BJ (cell line): ENCODE data around the gene PRKCA. TPM values are rescaled to one million over a fixed set of nuclear protein-coding genes. Genes with fewer than 3 reads are reported as not detected.

ENCODE experiments used
- CTCF ChIA-PET: fragments of 350-600 bp; formaldehyde crosslinking; extraction: SDS; loops from one replicate; lab custom pipeline; 2021; ENCODE audit warnings: antibody characterized with exemption, inconsistent platforms; lab: Yijun Ruan, JAX
- POLR2A ChIA-PET: fragments of 300-600 bp; sonication (Branson Sonifier 250); formaldehyde crosslinking; extraction: SDS; loops from one replicate; lab custom pipeline; 2021; ENCODE audit warnings: antibody characterized with exemption; lab: Charles Lee
- DNase-seq: peaks from one replicate; pipeline ENCODE4 v3.0.0-alpha.2; 2011; ENCODE audit warnings: low read depth
- H3K27me3 ChIP-seq: 2 replicates; pipeline ENCODE4 v1.6.0; 2011; ENCODE audit warnings: low read length; ENCODE audit not compliant: control insufficient read depth, insufficient read depth
- H3K36me3 ChIP-seq: 2 replicates; pipeline ENCODE4 v1.5.1; 2011; ENCODE audit warnings: low read length; ENCODE audit not compliant: control insufficient read depth, insufficient read depth
- H3K4me3 ChIP-seq: 2 replicates; pipeline ENCODE4 v1.5.1; 2011; ENCODE audit warnings: low read depth, mild to moderate bottlenecking, control low read depth, low read length
- polyA plus RNA-seq: library from polyadenylated mRNA; depleted of rRNA; stranded (reverse); fragments of >200 nt; gene quantifications from 2 replicates; pipeline ENCODE4 v1.2.3, GENCODE V29; 2011
- TF ChIP-seq, protein P1 (sequence below): IDR thresholded peaks from 2 replicates; pipeline ENCODE4 v1.5.1; 2011; ENCODE audit warnings: low read depth, mild to moderate bottlenecking, control low read depth, inconsistent platforms, low read length, moderate library complexity; ENCODE audit not compliant: insufficient read depth

PRKCA gene
- polyA plus RNA-seq, 1 experiment = 38.7 TPM

DNA sequence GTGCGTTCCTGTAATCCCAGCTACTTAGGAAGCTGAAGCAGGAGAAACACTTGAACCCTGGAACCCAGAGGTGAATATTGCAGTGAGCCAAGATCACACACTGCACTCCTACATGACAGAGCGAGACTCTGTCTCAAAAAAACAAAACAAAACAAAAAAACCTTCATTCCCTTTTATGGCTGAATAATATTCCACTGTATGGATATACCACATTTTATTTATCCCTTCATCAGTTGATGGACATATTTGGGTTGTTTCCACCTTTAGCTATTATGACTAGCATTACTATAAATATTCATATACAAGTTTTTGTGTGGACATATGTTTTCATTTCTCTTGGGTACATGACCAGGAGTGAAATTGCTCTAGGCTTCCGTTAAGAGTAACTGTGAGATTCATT is 30.9 kb upstream of the PRKCA start:
- CTCF ChIA-PET = interaction anchor here (1.0 kb wide), 1 partner anchor 16 kb away, joined by 4 read pairs; no protein-coding TSS in a partner anchor
- TF ChIP-seq, protein P1, sequence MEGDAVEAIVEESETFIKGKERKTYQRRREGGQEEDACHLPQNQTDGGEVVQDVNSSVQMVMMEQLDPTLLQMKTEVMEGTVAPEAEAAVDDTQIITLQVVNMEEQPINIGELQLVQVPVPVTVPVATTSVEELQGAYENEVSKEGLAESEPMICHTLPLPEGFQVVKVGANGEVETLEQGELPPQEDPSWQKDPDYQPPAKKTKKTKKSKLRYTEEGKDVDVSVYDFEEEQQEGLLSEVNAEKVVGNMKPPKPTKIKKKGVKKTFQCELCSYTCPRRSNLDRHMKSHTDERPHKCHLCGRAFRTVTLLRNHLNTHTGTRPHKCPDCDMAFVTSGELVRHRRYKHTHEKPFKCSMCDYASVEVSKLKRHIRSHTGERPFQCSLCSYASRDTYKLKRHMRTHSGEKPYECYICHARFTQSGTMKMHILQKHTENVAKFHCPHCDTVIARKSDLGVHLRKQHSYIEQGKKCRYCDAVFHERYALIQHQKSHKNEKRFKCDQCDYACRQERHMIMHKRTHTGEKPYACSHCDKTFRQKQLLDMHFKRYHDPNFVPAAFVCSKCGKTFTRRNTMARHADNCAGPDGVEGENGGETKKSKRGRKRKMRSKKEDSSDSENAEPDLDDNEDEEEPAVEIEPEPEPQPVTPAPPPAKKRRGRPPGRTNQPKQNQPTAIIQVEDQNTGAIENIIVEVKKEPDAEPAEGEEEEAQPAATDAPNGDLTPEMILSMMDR = no peak
- POLR2A ChIA-PET = no interaction called here
- no peaks in the 10 kb centered on the region for H3K36me3 ChIP-seq
- no peaks in the 10 kb centered on the region for H3K27me3 ChIP-seq
- H3K4me3 ChIP-seq = no peak overlapping the region
- DNase-seq = no peak

DNA sequence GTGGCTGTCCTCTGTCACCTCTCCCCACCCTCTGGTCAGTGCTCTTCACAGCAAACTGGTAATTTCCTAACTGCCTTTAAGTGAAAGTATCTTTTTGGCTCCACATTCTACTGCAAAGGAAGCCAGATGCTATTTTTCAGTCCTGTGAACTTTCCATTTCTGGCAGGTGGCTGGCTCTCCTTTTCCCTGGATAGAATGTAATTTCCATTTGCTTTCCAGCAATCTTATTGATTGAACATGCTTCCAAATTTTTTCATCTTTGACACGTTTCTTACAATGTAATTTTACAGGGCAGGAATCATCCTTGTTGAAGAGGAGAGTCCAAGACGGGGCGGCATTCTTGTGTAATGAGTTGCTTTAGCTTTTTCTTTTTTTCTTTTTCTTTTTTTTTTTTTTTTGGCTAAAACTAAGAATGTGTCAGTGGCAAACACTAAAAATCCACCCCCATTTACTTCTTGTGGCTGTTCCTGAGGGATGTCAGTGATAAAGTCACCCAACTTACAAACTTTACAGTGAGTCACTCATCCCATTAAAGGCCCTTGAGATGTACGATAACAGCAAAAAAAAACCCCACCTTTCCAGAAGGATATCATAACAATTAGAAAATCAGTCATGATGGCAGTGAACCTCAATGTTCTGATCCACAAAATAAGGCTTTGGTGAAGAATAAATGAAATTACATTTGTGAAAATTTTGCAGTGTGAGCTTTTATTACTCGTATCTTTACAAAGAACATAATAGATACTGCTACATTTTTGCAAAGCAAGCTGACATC is 29.4 kb upstream of the PRKCA start:
- CTCF ChIA-PET = interaction anchor here (1.3 kb wide), 1 partner anchor 28 kb away, joined by 3 read pairs; no protein-coding TSS in a partner anchor
- no peaks in the 10 kb centered on the region for H3K36me3 ChIP-seq
- POLR2A ChIA-PET = interaction anchor here (0.7 kb wide), 1 partner anchor 95 kb away, joined by 7 read pairs; no protein-coding TSS in a partner anchor
- peak; percentile 70 for DNase-seq
- H3K4me3 ChIP-seq = no peak overlapping the region
- no peaks in the 10 kb centered on the region for H3K27me3 ChIP-seq
- TF ChIP-seq, protein P1 = no peak

DNA sequence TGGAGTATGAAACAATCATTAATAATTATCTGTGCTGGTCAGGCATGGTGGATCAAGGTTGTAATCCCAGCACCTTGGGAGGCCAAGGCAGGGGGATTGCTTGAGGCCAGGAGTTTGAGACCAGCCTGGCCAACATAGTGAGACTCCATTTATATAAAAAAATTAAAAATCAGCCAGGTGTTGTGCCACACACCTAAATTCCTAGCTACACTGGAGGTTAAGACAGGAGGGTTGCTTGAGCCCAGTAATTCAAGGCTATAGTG is 28.9 kb upstream of the PRKCA start:
- CTCF ChIA-PET = interaction anchor here (1.3 kb wide), 1 partner anchor 28 kb away, joined by 3 read pairs; no protein-coding TSS in a partner anchor
- POLR2A ChIA-PET = no interaction called here
- H3K4me3 ChIP-seq = no peak overlapping the region
- H3K36me3 ChIP-seq = no peaks in the 10 kb centered on the region
- no peaks in the 10 kb centered on the region for H3K27me3 ChIP-seq
- DNase-seq = no peak
- TF ChIP-seq, protein P1 = no peak

DNA sequence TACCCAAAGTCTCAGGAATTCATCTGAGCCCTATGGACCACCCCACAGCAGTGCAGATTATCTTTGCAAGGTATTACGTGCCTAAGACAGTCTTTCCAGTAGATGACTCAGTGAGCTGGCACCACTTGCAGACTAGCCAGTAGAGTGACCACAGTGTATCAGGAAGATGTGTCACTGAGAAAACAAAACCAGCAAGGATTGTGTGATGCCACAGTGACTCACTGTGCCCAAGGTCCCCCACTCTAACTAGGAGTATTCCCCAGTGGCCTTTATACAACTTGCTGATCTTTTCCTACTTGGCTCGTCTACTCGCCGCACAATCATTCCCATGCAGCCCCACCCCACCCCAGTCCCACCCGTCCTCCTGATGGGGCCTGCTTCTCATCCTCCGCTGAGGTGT is 26.8 kb upstream of the PRKCA start:
- TF ChIP-seq, protein P1 = no peak
- H3K27me3 ChIP-seq = no peaks in the 10 kb centered on the region
- H3K36me3 ChIP-seq = no peaks in the 10 kb centered on the region
- DNase-seq = peak; percentile 79
- POLR2A ChIA-PET = no interaction called here
- CTCF ChIA-PET = interaction anchor here (1.1 to 1.8 kb wide), 2 partner anchors 11 to 20 kb away, joined by 3 to 4 read pairs; no protein-coding TSS in a partner anchor
- H3K4me3 ChIP-seq = no peak overlapping the region

DNA sequence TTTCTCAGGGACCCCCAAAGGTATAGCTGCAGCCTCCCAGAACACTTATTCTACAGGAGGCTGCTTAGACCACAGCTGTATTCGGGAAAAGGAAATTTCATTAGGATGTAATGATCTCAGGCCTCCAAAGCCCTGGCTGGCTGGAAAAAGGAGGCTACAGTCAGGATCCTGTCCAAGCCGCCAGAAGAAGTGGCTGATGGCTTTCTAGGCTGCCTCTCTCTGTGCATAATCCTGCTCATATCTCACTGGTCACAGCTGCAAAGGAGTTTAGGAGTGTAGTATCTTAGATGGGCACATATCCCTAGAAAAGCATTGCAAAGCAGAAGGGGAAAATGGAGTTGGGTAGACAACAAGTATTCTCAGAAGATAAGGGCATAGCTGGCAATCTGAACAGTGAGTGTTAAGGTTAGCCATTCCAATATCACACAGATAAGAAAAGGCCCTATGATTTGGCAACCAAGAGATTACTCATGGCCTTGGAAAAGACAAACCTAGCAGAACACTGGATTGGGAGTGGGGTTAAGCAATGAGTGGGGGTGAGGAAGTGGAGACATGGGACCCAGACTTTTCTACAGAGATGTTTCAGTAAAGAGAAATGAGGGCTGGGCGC is 26.0 kb upstream of the PRKCA start:
- Histone ChIP-seq H3K27me3 (no peaks in the 10 kb centered on the region), H3K4me3 (no peak overlapping the region), H3K36me3 (no peaks in the 10 kb centered on the region)
- POLR2A ChIA-PET = interaction anchor here (0.6 kb wide), 1 partner anchor 283 kb away, joined by 7 read pairs; no protein-coding TSS in a partner anchor
- CTCF ChIA-PET = interaction anchor here (0.8 to 1.1 kb wide), 2 partner anchors 11 to 12 kb away, joined by 3 to 5 read pairs; no protein-coding TSS in a partner anchor
- DNase-seq = no peak
- TF ChIP-seq, protein P1 = no peak
